Right ventricle myocardium superior (tissue), 1 donor: ENCODE measurements around the gene GDF2. TPM values are rescaled to one million over a fixed set of nuclear protein-coding genes. Genes with fewer than 3 reads are reported as not detected.

ENCODE experiments used
- ATAC-seq: fragments of 200-7000 bp; cut with Tn5 transposase; one replicate; pipeline ENCODE4 v1.9.1; 2020; ENCODE audit warnings: mild to moderate bottlenecking; ENCODE audit not compliant: poor library complexity
- DNase-seq: peaks from one replicate; pipeline ENCODE4 v3.0.0-alpha.2; 2020
- intact Hi-C: fragments of 100-400 bp; cut with DNase I; formaldehyde crosslinking; loops from one replicate; pipeline ENCODE4 v1.11.2; 2022
- total RNA-seq: library from RNA; stranded (reverse); fragmentation: NEBNext Ultra II Directional; extraction: Animal tissue kit (Norgen Biotek cat#: 25700); gene quantifications from one replicate; pipeline ENCODE4 v1.2.1, GENCODE V29; 2021
- donor health status: DM: no; HTN: yes; CAD: no; lungs with severe emphysema.

Gene GDF2
- total RNA-seq, 1 donor from 2014 or later: not detected

DNA sequence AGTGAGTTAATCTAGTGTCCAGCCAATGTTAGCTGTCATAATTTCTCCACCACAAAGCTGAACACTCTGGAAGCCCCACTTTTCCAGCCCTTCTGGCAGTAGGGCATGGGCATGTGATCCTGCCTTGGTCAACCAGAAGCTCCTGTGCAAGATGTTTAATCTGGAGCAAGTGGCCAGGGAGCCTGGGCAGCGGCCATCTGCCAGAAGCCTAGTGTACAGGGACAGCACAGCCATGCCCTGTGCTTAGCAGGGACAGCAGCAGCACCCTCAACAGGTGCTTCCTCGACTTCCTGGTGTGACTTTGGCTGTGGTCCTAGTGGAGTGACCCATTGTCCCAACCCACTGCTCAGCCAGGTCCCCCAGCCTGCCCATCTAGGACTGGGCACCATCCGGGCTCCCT is 36.2 kb downstream of the GDF2 start:
- intact Hi-C loops: no loop called here
- ATAC-seq: no peak
- DNase-seq: no peak

DNA sequence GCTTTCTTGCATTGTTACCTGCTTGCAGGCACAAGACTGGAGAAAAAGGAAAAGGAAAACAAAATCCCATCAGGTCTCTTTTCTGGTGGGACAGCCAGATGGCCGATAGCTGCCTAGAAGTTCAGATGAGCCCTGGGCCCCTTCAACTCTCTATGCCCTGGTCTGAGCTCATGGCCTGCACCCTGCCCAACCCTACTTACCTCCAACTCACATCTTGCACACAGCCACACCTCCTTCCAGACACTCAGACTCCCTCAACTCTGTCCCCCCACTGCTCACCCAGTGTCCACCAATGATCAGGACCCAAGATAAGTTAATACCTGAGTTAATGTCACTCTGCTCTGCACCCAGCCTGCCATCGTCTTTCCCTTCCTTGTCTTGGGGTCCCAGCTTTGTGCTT is 36.8 kb downstream of the GDF2 start:
- intact Hi-C loops: no loop called here
- no peak for DNase-seq
- no peak for ATAC-seq

DNA sequence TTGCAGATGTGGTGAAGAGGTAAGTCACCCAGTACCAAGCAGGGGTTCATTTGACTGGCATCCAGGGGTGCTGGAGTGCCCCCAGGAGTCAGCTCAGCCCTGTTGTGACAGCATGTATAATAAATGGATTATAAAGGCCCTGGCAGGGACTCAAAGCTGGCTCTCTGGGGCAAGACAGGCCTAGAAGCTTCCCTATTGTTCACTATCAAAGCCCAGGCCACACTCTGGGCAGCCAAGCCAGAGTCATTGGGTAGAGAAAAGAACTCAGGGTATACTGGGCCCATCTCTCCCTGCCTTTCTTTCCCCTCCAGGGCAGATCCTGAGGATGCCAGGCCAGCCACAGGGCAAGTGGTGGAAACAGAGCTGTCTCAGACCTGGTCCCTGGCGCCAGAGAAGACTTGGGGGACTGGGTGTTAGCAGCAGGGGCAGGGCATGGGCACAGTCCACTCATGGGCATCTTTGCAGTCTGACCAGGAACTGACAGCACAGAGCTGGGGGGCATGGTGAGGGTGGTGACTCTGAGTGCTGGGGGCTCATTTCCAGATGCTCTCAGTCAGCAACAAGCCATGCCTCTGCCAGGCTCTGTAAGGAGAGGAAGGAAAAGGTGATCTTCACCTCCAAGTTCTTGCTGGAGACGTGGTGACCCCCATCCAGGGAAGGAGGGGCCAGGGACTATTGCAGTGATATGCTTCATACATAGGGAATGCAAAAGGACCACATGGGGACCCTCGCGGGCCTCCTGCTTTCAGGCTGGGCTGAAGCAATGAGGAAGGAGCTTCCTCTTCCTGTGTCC is 37.6 kb downstream of the GDF2 start:
- DNase-seq: no peak
- ATAC-seq: no peak
- intact Hi-C loops: no loop called here

DNA sequence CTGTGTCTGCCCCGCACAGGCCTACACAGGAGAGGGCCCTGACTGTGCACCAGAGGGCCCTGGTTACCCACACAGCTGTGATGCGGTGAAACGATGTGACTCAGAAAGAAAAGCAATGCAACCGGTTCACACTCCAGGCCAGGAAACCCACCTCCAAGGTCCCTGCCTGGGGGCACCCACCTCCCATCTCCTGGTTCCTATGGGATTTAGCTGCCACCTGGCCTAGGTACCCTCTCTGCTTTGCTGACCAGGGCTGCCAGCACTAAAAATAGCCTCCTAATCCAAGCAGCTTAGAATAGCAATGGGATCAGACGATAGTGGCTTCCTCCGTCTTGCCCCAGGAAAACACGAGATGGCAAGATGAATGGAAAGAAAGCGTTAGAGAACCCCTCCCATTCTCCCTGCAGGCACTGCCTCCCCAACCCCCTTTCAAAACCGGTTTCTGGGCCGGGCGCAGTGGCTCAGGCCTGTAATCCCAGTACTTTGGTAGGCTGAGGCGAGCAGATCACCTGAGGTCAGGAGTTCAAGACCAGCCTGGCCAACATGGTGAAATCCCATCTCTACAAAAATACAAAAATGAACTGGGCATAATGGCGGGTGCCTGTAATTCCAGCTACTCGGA is 38.3 kb downstream of the GDF2 start:
- DNase-seq (no peak), ATAC-seq (peak; percentile 68)
- intact Hi-C loops: no loop called here

- intact Hi-C loops: no loop called here
- ATAC-seq (peak; percentile 57), DNase-seq (no peak)
These were observed 39.0 kb downstream of the GDF2 start for GRCh38 chr10:47361293-47361692.

GRCh38 chr10:47362199-47362598 is 39.9 kb downstream of the GDF2 start:
- intact Hi-C loops: no loop called here
- ATAC-seq: no peak
- DNase-seq: no peak

DNA sequence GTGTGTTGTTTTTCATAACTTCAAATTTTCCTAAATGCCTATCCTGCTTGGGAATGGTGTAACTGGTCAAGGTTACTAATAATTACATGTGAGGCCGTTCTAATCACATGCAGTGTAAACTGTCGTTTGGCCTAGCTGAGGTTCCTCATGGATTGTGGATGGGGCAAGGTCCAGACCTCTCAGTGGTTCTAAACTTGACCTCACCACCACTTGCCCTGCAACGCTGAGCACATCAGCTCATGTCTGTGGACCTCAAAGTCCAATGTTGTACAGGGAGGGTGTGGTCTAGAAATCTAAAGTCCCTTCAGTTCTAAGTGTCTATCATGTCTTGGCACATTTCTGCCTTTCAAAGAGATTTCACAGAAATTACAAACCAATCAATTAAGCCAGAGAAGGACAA is 41.5 kb downstream of the GDF2 start:
- DNase-seq (no peak), ATAC-seq (no peak)
- intact Hi-C loops: no loop called here

- DNase-seq (no peak), ATAC-seq (no peak)
- intact Hi-C loops: no loop called here
These were observed 42.1 kb downstream of the GDF2 start for GRCh38 chr10:47364366-47364765.

DNA sequence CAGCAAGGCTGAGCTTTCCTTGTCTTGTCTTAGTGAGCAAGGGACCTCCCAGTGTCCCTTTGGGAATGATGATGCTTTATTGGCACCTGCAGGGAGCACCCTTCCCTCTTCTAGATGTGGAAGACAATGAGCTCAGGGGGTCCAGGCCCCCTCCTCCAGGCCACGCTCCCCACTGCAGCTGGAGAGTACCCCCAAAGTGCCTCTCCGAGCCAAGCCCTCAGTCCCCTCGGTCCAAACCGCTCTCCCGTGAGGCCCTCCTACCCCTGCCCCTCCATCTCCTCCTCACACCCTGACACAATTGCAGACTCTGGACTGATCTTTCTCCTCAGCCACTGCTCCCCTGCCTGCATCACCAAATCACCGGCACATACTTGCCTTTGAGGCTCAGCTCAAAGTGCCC is 42.7 kb downstream of the GDF2 start:
- intact Hi-C loops: no loop called here
- ATAC-seq: no peak

DNA sequence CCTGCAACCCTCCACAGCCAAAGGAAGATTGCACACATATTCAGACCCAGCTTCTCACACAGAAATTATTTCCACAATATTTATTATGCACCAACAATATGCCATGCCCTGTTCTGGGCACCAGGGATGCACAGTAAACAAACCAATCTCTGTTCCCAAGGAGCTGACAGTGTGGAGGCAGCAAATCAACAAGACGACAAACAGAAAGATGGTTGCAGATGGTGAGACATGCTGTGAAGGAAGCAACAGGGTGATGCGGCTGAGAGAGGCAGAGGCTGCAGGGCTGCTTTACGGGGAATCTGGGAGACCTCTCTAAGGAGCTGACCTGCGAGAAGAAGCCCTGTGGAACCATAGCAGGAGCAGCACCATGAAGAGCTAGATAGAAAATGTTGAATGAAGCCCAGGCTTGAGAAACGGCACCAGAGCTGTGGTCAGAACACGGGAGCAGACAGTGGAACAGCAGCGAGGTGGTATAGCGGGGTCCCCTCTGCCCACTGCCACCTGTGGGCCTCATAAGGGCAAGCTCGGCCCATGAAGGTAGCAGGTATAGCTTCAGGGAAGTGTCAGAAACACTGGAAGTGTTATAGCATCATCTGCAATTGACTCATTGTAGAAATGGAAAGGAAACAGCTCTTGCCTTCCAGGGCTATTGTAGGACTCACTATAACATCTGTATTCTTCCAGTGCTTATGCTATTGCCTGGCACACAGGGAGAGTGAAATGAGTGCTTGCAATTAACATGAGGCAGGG is 43.4 kb downstream of the GDF2 start:
- DNase-seq: no peak
- no peak for ATAC-seq
- intact Hi-C loops: no loop called here

More for the DNA sequence above, 42.7 kb downstream of the GDF2 start:
- no peak for DNase-seq

- intact Hi-C loops: no loop called here
- no peak for DNase-seq
- no peak for ATAC-seq
These were observed 44.0 kb downstream of the GDF2 start for GRCh38 chr10:47366181-47366631.

GRCh38 chr10:47366731-47367460 is 44.6 kb downstream of the GDF2 start:
- intact Hi-C loops: no loop called here
- ATAC-seq: no peak

DNA sequence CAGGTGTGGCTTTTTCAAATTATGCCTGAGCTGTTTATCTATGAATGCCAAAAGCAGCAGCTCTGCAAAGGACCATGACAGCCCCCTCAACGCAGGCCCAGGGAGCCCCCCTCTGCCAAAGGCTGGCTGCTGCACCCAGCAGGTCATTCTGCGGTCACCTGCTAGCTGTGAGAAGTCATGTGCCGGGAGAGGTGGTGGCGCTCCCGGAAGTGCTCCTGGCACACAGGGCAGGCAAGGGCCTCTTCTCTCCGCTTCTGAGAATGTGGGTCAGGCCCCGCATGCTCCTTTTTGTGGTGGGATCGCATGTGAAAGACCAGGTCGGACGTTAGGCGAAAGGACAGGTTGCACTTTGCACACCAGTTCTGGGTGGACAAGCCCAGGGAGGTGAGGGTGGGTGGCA is 45.4 kb downstream of the GDF2 start:
- ATAC-seq (no peak), DNase-seq (no peak)
- intact Hi-C loops: no loop called here

More at GRCh38 chr10:47366731-47367460, 44.6 kb downstream of the GDF2 start:
- no peak for DNase-seq

DNA sequence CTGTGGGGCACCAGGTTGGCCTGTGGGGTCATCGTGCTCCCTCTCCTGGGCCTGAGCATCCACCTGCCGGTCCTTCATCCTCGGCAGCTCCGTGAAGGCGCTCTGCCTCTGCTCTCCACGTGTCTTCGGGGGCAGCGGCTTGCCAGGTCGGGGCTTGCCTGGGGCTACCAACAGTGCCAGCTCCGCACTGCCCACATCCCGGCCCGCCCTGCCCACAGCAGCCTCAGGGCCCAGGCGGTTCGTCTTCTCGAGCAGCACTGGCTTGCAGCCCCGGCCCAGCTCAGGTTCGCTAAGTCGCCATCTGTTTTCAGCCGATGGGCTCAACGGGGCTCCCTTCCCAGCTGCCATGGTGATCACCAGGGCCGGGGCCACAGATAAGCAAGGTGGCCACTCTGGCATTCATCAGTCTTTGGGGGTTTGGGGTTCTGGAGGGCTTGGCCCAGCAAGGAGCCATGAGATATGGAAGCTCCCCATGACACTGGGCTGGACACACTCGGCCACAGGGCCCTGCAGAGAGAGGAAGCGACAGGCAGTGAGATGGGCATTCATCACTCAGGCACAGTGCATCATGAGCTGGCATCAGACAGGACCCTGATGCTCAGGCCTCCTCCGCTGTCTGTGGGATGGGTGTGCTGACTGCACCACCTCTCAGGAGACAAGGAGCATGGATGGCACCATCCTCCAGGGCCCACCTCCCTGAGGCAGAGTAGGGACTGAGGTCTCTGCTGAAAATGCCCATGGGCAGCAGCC is 46.4 kb downstream of the GDF2 start:
- DNase-seq (no peak), ATAC-seq (no peak)
- intact Hi-C loops: no loop called here

GRCh38 chr10:47369251-47369894 is 47.1 kb downstream of the GDF2 start:
- intact Hi-C loops: no loop called here
- DNase-seq (no peak), ATAC-seq (no peak)

- ATAC-seq (no peak), DNase-seq (no peak)
- intact Hi-C loops: no loop called here
These were observed 47.9 kb downstream of the GDF2 start for GRCh38 chr10:47370015-47370767.

DNA sequence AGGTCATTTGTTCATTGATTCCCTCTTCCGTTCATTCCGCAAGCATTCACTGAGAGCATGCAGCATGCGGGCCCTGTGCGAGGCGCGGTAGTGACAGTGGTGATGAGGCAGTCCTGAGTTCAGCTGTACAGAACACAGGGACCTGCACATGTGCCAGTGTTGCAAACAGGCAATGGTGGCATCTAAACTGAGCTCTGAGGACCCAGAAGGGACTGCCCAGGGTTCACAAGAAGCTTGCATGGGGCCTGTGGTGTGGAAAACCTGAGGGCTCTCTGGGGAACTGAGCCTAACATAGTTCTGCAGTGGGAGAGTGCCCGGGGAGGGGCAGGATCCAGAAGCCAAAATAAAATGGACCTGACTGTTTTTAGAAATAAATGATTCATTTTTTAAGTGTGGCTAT is 48.6 kb downstream of the GDF2 start:
- no peak for DNase-seq
- no peak for ATAC-seq
- intact Hi-C loops: no loop called here
